ENCODE results near the gene SMYD3. TPM values are rescaled to one million over a fixed set of nuclear protein-coding genes. Genes with fewer than 3 reads are reported as not detected.

SMYD3 gene
- total RNA-seq, 1 donor from 2014 or later, result 34.9 TPM

DNA sequence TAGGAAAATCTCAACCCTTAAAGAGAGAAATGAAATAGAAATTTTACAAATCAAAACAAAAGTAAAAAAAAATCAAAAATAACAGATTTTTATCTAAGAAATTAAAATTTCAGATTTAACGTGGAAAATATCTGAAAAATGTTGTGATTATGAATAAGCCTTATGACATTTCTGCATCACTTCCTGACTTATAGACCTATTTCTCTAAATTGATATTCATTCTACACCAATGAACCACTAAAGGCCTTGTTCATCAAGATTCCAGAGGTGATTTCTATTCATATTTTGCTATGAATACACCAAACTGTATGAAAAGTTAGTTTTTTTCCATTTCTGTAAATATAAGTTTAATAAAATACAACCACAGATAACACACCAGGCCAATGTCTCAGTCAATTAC lies 261.5 kb downstream of the SMYD3 start:
- no peaks in the 10 kb centered on the region for H3K27me3 Mint-ChIP-seq (ENCODE audit: low read depth)
- TF ChIP-seq, protein P1, sequence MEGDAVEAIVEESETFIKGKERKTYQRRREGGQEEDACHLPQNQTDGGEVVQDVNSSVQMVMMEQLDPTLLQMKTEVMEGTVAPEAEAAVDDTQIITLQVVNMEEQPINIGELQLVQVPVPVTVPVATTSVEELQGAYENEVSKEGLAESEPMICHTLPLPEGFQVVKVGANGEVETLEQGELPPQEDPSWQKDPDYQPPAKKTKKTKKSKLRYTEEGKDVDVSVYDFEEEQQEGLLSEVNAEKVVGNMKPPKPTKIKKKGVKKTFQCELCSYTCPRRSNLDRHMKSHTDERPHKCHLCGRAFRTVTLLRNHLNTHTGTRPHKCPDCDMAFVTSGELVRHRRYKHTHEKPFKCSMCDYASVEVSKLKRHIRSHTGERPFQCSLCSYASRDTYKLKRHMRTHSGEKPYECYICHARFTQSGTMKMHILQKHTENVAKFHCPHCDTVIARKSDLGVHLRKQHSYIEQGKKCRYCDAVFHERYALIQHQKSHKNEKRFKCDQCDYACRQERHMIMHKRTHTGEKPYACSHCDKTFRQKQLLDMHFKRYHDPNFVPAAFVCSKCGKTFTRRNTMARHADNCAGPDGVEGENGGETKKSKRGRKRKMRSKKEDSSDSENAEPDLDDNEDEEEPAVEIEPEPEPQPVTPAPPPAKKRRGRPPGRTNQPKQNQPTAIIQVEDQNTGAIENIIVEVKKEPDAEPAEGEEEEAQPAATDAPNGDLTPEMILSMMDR (IDR thresholded peaks at IDR 0.05; ENCODE audit: unreplicated experiment), result no peak

GRCh38 chr1:246232126-246232525 lies 275.0 kb downstream of the SMYD3 start:
- no peak overlapping the region for H3K27ac Mint-ChIP-seq
- H3K4me1 Mint-ChIP-seq, result no peaks in the 10 kb centered on the region
- no peak overlapping the region for H3K4me3 Mint-ChIP-seq
- TF ChIP-seq, protein P1 (IDR thresholded peaks at IDR 0.05; ENCODE audit: unreplicated experiment), result no peak
- H3K36me3 Mint-ChIP-seq, result no peaks in the 10 kb centered on the region
- no peak for DNase-seq (ENCODE audit: low spot score in 2 of 2, unreplicated experiment in 2 of 2)
- H3K9me3 Mint-ChIP-seq, result no peaks in the 10 kb centered on the region
- H3K27me3 Mint-ChIP-seq (ENCODE audit: low read depth), result no peaks in the 10 kb centered on the region

More for the DNA sequence above, 261.5 kb downstream of the SMYD3 start:
- Mint-ChIP-seq H3K4me3 (no peak overlapping the region), H3K27ac (no peak overlapping the region), H3K4me1 (peaks cover 6% of the 10 kb centered on the region), H3K36me3 (no peaks in the 10 kb centered on the region), H3K9me3 (peaks cover 13% of the 10 kb centered on the region)
- no peak for DNase-seq (ENCODE audit: low spot score in 2 of 2, unreplicated experiment in 2 of 2)

DNA sequence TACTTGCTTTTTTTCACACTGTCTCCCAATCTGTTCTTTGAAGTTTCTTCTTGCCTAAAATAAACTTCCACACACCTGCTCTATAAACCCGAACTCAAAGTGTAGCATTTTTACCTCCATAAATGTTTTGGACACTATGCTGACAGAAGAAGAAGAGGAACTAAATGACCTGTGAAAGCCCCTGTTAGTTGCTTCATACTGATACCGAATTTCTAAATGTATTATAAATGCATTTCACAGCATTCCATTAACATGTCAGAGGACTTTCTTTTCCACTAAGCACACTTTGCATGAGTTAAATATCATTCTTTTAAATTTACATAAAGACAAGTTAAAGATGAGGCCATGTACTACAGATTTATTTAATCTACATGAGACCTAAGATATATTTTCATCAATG lies 281.0 kb downstream of the SMYD3 start:
- no peaks in the 10 kb centered on the region for H3K27me3 Mint-ChIP-seq (ENCODE audit: low read depth)

DNA sequence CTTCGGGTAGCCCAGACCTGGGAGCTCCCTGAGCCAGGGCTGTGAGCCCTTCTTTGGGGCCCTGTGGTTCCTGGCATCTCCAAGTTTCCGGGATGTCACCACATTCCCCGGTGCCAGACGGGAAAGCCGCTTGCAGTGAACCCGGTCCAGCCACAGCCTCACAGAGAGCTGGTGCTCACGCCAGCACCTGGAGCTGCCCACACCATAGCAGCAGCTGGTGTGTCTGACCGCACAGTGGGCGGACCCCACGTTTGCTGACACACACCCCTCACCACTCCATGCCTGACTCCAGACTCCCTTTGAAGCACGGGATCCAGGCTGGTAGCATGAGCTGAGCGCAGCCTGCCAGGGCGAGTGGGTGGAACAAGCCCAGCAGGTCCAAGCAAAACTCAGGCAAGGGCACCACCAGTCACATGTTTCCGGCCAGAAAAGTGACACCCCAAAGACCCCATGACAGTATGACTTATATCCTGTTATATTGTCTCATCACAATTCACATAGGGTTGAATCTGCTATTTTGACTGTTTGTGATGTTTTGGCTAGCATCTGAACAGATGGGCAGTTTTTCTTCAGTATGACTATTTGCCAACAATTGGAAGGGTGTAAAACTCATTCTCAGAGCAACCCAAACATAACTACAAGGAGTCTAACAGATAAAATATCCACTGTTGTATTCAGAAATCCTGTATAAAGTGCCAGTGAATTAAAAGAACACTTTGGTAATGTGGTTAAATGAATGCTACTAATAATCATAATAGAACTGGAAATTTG lies 285.4 kb downstream of the SMYD3 start:
- H3K4me1 Mint-ChIP-seq, result peaks cover 3% of the 10 kb centered on the region
- H3K9me3 Mint-ChIP-seq, result no peaks in the 10 kb centered on the region
- H3K27ac Mint-ChIP-seq, result no peak overlapping the region
- no peaks in the 10 kb centered on the region for H3K27me3 Mint-ChIP-seq (ENCODE audit: low read depth)
- H3K36me3 Mint-ChIP-seq, result peaks cover 2% of the 10 kb centered on the region
- H3K4me3 Mint-ChIP-seq, result no peak overlapping the region
- TF ChIP-seq, protein P1 (IDR thresholded peaks at IDR 0.05; ENCODE audit: unreplicated experiment), result no peak
- DNase-seq (ENCODE audit: low spot score in 2 of 2, unreplicated experiment in 2 of 2), result no peak

More for the DNA sequence above, 281.0 kb downstream of the SMYD3 start:
- TF ChIP-seq, protein P1 (IDR thresholded peaks at IDR 0.05; ENCODE audit: unreplicated experiment), result no peak
- Mint-ChIP-seq H3K27ac (no peak overlapping the region), H3K9me3 (no peaks in the 10 kb centered on the region), H3K4me3 (no peak overlapping the region), H3K36me3 (no peaks in the 10 kb centered on the region), H3K4me1 (no peaks in the 10 kb centered on the region)
- no peak for DNase-seq (ENCODE audit: low spot score in 2 of 2, unreplicated experiment in 2 of 2)

DNA sequence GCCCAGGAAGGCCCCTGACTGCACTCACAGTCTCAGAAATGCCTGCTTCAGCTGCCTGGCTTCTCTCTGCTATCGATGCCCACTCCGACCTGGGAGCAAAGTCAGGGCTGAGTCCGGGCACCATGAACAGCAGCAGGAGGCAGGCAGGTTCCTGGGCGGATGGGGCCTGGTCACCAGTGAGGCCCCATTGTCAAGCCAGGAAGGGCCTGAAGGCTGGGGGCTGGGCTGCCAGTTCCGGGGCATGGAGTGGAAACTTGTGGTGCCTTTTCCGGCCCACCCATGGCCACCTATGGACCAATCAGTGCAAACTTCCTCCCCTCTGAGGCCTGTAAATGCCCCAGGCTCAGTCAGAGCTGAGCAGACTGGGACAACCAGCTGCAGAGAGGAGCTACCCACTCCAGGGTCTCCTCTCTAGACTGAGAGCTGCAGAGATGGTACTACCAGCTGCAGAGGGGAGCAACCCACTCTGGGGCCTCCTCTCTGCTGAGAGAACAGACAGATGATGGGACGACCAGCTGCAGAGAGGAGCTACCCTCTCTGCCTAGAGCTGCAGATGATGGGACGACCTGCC lies 286.5 kb downstream of the SMYD3 start:
- Mint-ChIP-seq H3K4me3 (no peak overlapping the region), H3K36me3 (peaks cover 2% of the 10 kb centered on the region), H3K4me1 (peaks cover 3% of the 10 kb centered on the region), H3K9me3 (no peaks in the 10 kb centered on the region), H3K27ac (no peak overlapping the region), H3K27me3 (ENCODE audit: low read depth) (no peaks in the 10 kb centered on the region)
- TF ChIP-seq, protein P1 (IDR thresholded peaks at IDR 0.05; ENCODE audit: unreplicated experiment), result no peak
- DNase-seq (ENCODE audit: low spot score in 2 of 2, unreplicated experiment in 2 of 2), result no peak

All from mesothelial cell of epicardium (in vitro differentiated cells).